Measurements from ENCODE around the gene RARB.

GRCh38 chr3:25378786-25379311 is 49.2 kb upstream of the RARB start:
- TF ChIP-seq CTCF (IDR thresholded peaks at IDR 0.05; ENCODE audit: low read depth, low read length) (no peak), EZH2phosphoT487 (IDR thresholded peaks at IDR 0.05; ENCODE audit: low read depth) (no peak)
